Fibroblast of lung (primary cell): Measurements from ENCODE around the gene TCP10L.

Source experiments
- EZH2 ChIP-seq: IDR thresholded peaks from 2 replicates; pipeline ENCODE4 v1.5.1; 2012; ENCODE audit warnings: low read length, control low read depth, mild to moderate bottlenecking; ENCODE audit errors: missing control alignments
- TF ChIP-seq, protein P1 (sequence below), 2 donors: IDR thresholded peaks in 1 of 2; conservative IDR thresholded peaks in 1 of 2; 1 replicate in 1 of 2; 2 replicates in 1 of 2; pipeline ENCODE4 v1.5.1; 2011 to 2012; ENCODE audit warnings: low read length in 2 of 2, control low read depth in 1 of 2, inconsistent platforms in 1 of 2, low read depth in 1 of 2, mild to moderate bottlenecking in 1 of 2

DNA sequence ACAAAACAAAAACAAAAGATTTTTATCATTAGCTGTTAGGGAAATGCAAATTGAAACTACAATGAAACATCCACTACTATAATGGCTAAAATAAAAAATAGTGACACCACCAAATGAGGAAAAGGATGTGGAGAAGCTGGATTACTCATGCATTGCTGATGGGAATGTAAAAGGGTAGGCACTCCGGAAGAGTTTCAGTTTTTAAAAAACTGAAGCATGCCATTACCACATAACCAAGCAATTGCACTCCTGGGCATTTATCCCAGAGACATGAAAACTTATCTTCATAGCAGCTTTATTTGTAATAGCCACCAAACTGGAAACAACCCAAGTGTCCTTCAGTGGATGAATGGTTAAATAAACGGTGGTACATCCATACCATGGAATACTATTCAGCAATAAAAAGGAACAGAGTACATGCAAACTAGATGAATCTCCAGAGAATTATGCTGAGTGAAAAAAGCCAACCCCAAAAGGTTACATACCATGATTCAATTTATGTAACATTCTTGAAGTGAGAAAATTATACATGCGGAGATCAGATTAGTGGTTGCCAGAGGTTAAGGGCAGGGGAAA, 41.4 kb upstream of the TCP10L start:
- no peak for TF ChIP-seq EZH2
- TF ChIP-seq, protein P1, sequence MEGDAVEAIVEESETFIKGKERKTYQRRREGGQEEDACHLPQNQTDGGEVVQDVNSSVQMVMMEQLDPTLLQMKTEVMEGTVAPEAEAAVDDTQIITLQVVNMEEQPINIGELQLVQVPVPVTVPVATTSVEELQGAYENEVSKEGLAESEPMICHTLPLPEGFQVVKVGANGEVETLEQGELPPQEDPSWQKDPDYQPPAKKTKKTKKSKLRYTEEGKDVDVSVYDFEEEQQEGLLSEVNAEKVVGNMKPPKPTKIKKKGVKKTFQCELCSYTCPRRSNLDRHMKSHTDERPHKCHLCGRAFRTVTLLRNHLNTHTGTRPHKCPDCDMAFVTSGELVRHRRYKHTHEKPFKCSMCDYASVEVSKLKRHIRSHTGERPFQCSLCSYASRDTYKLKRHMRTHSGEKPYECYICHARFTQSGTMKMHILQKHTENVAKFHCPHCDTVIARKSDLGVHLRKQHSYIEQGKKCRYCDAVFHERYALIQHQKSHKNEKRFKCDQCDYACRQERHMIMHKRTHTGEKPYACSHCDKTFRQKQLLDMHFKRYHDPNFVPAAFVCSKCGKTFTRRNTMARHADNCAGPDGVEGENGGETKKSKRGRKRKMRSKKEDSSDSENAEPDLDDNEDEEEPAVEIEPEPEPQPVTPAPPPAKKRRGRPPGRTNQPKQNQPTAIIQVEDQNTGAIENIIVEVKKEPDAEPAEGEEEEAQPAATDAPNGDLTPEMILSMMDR (conservative IDR thresholded peaks at IDR 0.05 in 1 of 2, IDR thresholded peaks at IDR 0.05 in 1 of 2; ENCODE audit: low read depth in 1 of 2, low read length in 2 of 2): no peak
